ENCODE data around the gene LMBRD2. TPM values are rescaled to one million over a fixed set of nuclear protein-coding genes. Genes with fewer than 3 reads are reported as not detected.

Gene LMBRD2
- total and polyA plus RNA-seq, 2 experiments from 2014 or later: 7.0 to 14.5 TPM

DNA sequence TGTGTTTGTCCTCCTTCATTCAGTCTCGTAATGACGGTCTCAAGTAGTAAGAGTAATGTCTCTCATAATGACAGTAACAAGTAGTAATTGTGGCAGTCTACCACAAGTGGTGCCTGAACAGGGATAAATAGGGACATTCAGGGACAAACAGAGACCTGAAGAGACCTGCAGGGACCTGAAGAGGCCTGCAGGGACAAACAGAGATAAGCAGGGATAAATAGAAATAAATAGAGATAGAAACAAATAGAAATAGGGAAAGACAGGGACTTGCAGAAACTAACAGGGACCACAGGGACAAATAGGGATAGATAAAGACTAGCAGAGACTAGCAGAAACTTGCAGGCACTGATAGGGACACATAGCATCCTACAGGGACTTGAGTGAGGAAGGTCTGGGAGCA is 92.9 kb downstream of the LMBRD2 start:
- WGBS, 2 experiments (ENCODE audit: low coverage in 1 of 2, low lambda C conversion rate in 2 of 2, missing lambda C conversion rate in 2 of 2): 91 to 100% methylated on average over 2 of the region's 2 CpGs
- no peaks in the 10 kb centered on the region for H3K9me3 ChIP-seq (ENCODE audit: low read depth)
- no peak overlapping the region for H3K4me3 ChIP-seq
- no peak overlapping the region for H2AFZ ChIP-seq
- H3K4me2 ChIP-seq (ENCODE audit: unreplicated experiment): no peak overlapping the region
- H4K20me1 ChIP-seq (ENCODE audit: insufficient read depth): no peaks in the 10 kb centered on the region
- 0 out of 2 replicates have a peak, but pooled peaks cover 4% of the 10 kb centered on the region for H3K27me3 ChIP-seq (replicated peaks; ENCODE audit: insufficient read depth)
- H3K27ac ChIP-seq: no peak overlapping the region
- in situ Hi-C loops (cut with MboI): no loop called here
- no peaks in the 10 kb centered on the region for H3K36me3 ChIP-seq (ENCODE audit: low read depth)
- no peaks in the 10 kb centered on the region for H3K9me2 ChIP-seq (ENCODE audit: insufficient read depth)
- peaks cover 13% of the 10 kb centered on the region for H3K4me1 ChIP-seq (ENCODE audit: insufficient read depth)
- TF ChIP-seq EZH2 (IDR thresholded peaks at IDR 0.05; ENCODE audit: insufficient read depth, poor library complexity, severe bottlenecking) (no peak), EZH2phosphoT487 (IDR thresholded peaks at IDR 0.05; ENCODE audit: insufficient read depth, low read depth) (no peak)
- DNase-seq: no peak
- peaks cover 5% of the 10 kb centered on the region; the same call in 1 of the 2 replicates for H3F3A ChIP-seq (ENCODE audit: insufficient read depth)
- H3K9ac ChIP-seq: no peak overlapping the region
- no peaks in the 10 kb centered on the region for H3K79me2 ChIP-seq (ENCODE audit: insufficient read depth)

DNA sequence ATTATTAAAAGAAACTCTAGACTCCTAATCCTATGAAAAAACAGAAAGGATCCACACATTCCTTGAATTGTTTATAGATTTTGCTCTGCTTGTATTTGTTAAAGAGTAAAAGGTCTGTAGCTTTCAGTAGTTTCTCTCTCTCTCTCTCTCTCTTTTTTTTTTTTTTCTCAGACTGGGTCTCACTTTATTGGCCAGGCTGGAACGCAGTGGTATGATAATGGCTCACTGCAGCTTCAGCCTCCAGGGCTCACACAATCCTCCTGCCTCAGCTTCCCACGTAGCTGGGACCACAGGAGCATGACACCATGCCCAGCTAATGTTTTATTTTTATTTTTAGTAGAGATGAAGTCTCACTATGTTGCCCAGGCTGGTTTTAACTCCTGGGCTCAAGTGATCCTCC is 94.3 kb downstream of the LMBRD2 start:
- 51 to 58% methylated on average over 2 of the region's 2 CpGs for WGBS, 2 experiments (ENCODE audit: low coverage in 1 of 2, low lambda C conversion rate in 2 of 2, missing lambda C conversion rate in 2 of 2)
- in situ Hi-C loops (cut with MboI): no loop called here
- no peaks in the 10 kb centered on the region for H3K79me2 ChIP-seq (ENCODE audit: insufficient read depth)

DNA sequence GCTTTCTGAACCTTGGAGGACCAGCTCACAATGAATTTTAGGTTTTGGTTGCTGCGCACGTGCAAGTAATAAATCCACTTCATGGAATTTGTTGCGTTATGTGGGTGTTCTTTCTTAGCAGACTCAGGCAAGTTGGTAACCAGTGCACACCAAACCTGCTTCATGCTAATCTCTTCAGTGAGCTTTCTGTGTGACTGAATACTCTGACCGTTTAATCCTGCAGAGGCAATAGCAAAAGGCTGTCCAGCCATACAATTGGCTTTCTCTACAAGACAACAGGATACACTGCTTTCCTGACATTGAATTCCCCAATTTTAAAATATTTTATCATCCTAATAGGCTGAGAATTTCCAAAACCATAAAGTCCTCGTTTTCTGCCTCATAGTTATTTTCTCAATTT is 95.3 kb downstream of the LMBRD2 start:
- H3F3A ChIP-seq (ENCODE audit: insufficient read depth): peaks cover 5% of the 10 kb centered on the region; the same call in 1 of the 2 replicates
- WGBS, 2 experiments (ENCODE audit: low coverage in 1 of 2, low lambda C conversion rate in 2 of 2, missing lambda C conversion rate in 2 of 2): 42 to 50% methylated on average over 5 of the region's 5 CpGs
- no peak overlapping the region for H3K4me3 ChIP-seq
- H4K20me1 ChIP-seq (ENCODE audit: insufficient read depth): no peaks in the 10 kb centered on the region
- H3K9me3 ChIP-seq (ENCODE audit: low read depth): no peaks in the 10 kb centered on the region
- H2AFZ ChIP-seq: no peak overlapping the region
- H3K79me2 ChIP-seq (ENCODE audit: insufficient read depth): no peaks in the 10 kb centered on the region
- H3K36me3 ChIP-seq (ENCODE audit: low read depth): no peaks in the 10 kb centered on the region
- H3K9ac ChIP-seq: no peak overlapping the region
- no peak for DNase-seq
- H3K4me2 ChIP-seq (ENCODE audit: unreplicated experiment): no peak overlapping the region
- TF ChIP-seq EZH2 (IDR thresholded peaks at IDR 0.05; ENCODE audit: insufficient read depth, poor library complexity, severe bottlenecking) (no peak), EZH2phosphoT487 (IDR thresholded peaks at IDR 0.05; ENCODE audit: insufficient read depth, low read depth) (no peak)
- H3K27ac ChIP-seq: no peak overlapping the region
- H3K9me2 ChIP-seq (ENCODE audit: insufficient read depth): no peaks in the 10 kb centered on the region
- in situ Hi-C loops (cut with MboI): no loop called here
- H3K27me3 ChIP-seq (replicated peaks; ENCODE audit: insufficient read depth): 0 out of 2 replicates have a peak, but pooled peaks cover 7% of the 10 kb centered on the region
- H3K4me1 ChIP-seq (ENCODE audit: insufficient read depth): peaks cover 13% of the 10 kb centered on the region

More for the DNA sequence above, 94.3 kb downstream of the LMBRD2 start:
- Histone ChIP-seq H3K27ac (no peak overlapping the region), H2AFZ (no peak overlapping the region), H3K4me2 (ENCODE audit: unreplicated experiment) (no peak overlapping the region), H3F3A (ENCODE audit: insufficient read depth) (peaks cover 5% of the 10 kb centered on the region; the same call in 1 of the 2 replicates), H3K4me1 (ENCODE audit: insufficient read depth) (peaks cover 13% of the 10 kb centered on the region), H3K9me2 (ENCODE audit: insufficient read depth) (no peaks in the 10 kb centered on the region), H3K9ac (no peak overlapping the region), H3K36me3 (ENCODE audit: low read depth) (no peaks in the 10 kb centered on the region), H3K9me3 (ENCODE audit: low read depth) (no peaks in the 10 kb centered on the region), H4K20me1 (ENCODE audit: insufficient read depth) (no peaks in the 10 kb centered on the region), H3K4me3 (no peak overlapping the region), H3K27me3 (replicated peaks; ENCODE audit: insufficient read depth) (0 out of 2 replicates have a peak, but pooled peaks cover 7% of the 10 kb centered on the region)
- DNase-seq: no peak
- TF ChIP-seq EZH2phosphoT487 (IDR thresholded peaks at IDR 0.05; ENCODE audit: insufficient read depth, low read depth) (no peak), EZH2 (IDR thresholded peaks at IDR 0.05; ENCODE audit: insufficient read depth, poor library complexity, severe bottlenecking) (no peak)

DNA sequence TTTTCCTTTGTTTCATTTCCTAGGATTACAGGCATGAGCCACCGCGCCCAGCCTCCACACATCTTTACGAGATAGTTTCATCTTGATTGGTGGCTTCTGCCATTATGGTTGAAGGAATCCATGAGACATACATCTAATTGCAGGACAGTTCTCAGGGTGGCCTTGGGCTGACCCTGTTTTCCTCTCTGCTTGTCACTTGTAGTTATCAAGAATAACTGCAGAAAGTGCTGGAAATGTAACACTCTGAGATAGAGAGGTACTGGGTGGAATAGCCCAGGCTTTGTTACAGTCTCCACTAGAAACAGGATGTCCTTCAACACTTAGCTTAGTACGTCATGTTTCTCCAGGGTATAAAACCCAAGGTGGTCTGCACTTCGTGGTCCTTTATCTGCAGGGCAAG is 95.7 kb downstream of the LMBRD2 start:
- H3K9me3 ChIP-seq (ENCODE audit: low read depth): no peaks in the 10 kb centered on the region
- no peaks in the 10 kb centered on the region for H3K36me3 ChIP-seq (ENCODE audit: low read depth)
- no peak overlapping the region for H2AFZ ChIP-seq
- peaks cover 13% of the 10 kb centered on the region for H3K4me1 ChIP-seq (ENCODE audit: insufficient read depth)
- H3F3A ChIP-seq (ENCODE audit: insufficient read depth): peaks cover 5% of the 10 kb centered on the region; the same call in 1 of the 2 replicates
- no peak for TF ChIP-seq EZH2 (IDR thresholded peaks at IDR 0.05; ENCODE audit: insufficient read depth, poor library complexity, severe bottlenecking)
- TF ChIP-seq EZH2phosphoT487 (IDR thresholded peaks at IDR 0.05; ENCODE audit: insufficient read depth, low read depth): no peak
- H3K9ac ChIP-seq: no peak overlapping the region
- no peak for DNase-seq
- no peaks in the 10 kb centered on the region for H3K9me2 ChIP-seq (ENCODE audit: insufficient read depth)
- H4K20me1 ChIP-seq (ENCODE audit: insufficient read depth): no peaks in the 10 kb centered on the region
- no peak overlapping the region for H3K27ac ChIP-seq
- 0 out of 2 replicates have a peak, but pooled peaks cover 7% of the 10 kb centered on the region for H3K27me3 ChIP-seq (replicated peaks; ENCODE audit: insufficient read depth)
- H3K4me3 ChIP-seq: no peak overlapping the region
- no peak overlapping the region for H3K4me2 ChIP-seq (ENCODE audit: unreplicated experiment)
- in situ Hi-C loops (cut with MboI): no loop called here
- H3K79me2 ChIP-seq (ENCODE audit: insufficient read depth): no peaks in the 10 kb centered on the region
- 77 to 82% methylated on average over 5 of the region's 5 CpGs for WGBS, 2 experiments (ENCODE audit: low coverage in 1 of 2, low lambda C conversion rate in 2 of 2, missing lambda C conversion rate in 2 of 2)

Data from GM23248 (cell line).